Smooth muscle cell (in vitro differentiated cells): ENCODE data around the gene NOG. TPM values are rescaled to one million over a fixed set of nuclear protein-coding genes. Genes with fewer than 3 reads are reported as not detected.

Experiments
- DNase-seq: peaks from one replicate; lab custom pipeline; 2025; ENCODE audit not compliant: unreplicated experiment; lab: John Stamatoyannopoulos, UW
- H2AFZ ChIP-seq: fragments of 200-600 bp; sonication (generic); 2 replicates; pipeline ENCODE4 v1.6.0; 2016; ENCODE audit warnings: antibody characterized with exemption, low read depth, mild to moderate bottlenecking
- H3F3A ChIP-seq: fragments of 200-600 bp; sonication (generic); 2 replicates; pipeline ENCODE4 v1.6.0; 2017; ENCODE audit warnings: antibody characterized with exemption, low read depth
- H3K27ac ChIP-seq: fragments of 200-600 bp; sonication (generic); 2 replicates; pipeline ENCODE4 v1.5.1; 2016; ENCODE audit warnings: low read depth, mild to moderate bottlenecking
- H3K27me3 ChIP-seq: fragments of 200-600 bp; sonication (generic); 2 replicates; pipeline ENCODE4 v1.6.1; 2016; ENCODE audit warnings: low read depth, mild to moderate bottlenecking
- H3K36me3 ChIP-seq: fragments of 200-600 bp; sonication (generic); 2 replicates; pipeline ENCODE4 v1.5.1; 2016; ENCODE audit warnings: low read depth
- H3K4me1 ChIP-seq: fragments of 200-600 bp; sonication (generic); 2 replicates; pipeline ENCODE4 v1.5.1; 2016; ENCODE audit warnings: low read depth
- H3K4me2 ChIP-seq: fragments of 200-600 bp; sonication (generic); 2 replicates; pipeline ENCODE4 v1.6.0; 2016; ENCODE audit warnings: mild to moderate bottlenecking
- H3K4me3 ChIP-seq: fragments of 200-600 bp; sonication (generic); 2 replicates; pipeline ENCODE4 v1.5.1; 2016; ENCODE audit warnings: mild to moderate bottlenecking
- H3K79me2 ChIP-seq: fragments of 200-600 bp; sonication (generic); 2 replicates; pipeline ENCODE4 v1.6.0; 2016; ENCODE audit warnings: low read depth, mild to moderate bottlenecking
- H3K9ac ChIP-seq: fragments of 200-600 bp; sonication (generic); 2 replicates; pipeline ENCODE4 v1.6.0; 2016; ENCODE audit warnings: low read depth
- H3K9me3 ChIP-seq: fragments of 200-600 bp; sonication (generic); replicated peaks from 2 replicates; pipeline ENCODE4 v1.5.1; 2016; ENCODE audit warnings: low read depth
- H4K20me1 ChIP-seq: fragments of 200-600 bp; sonication (generic); 2 replicates; pipeline ENCODE4 v1.6.0; 2016; ENCODE audit warnings: low read depth
- CTCF ChIP-seq: fragments of 200-600 bp; sonication (generic); IDR thresholded peaks from 2 replicates; pipeline ENCODE4 v1.5.1; 2017; ENCODE audit warnings: borderline replicate concordance, mild to moderate bottlenecking, antibody characterized with exemption; ENCODE audit not compliant: insufficient read depth, poor library complexity, severe bottlenecking
- WGBS: methylation state at CpG from one replicate; pipeline ENCODE4 v1.1.7; 2016; ENCODE audit warnings: low lambda C conversion rate; 5-methylcytosine and 5-hydroxymethylcytosine counted together
- polyA plus RNA-seq: library from polyadenylated mRNA; unstranded; fragments of >200 nt; fragmentation: Nextera tagmentation; extraction: Ambion mirVana; gene quantifications from 2 replicates; pipeline ENCODE4 v1.2.1, GENCODE V29; 2016
- total RNA-seq: library from RNA; depleted of rRNA; stranded (reverse); fragments of >200 nt; gene quantifications from 2 replicates; pipeline ENCODE4 v1.2.3, GENCODE V29; 2014

The NOG gene
- total and polyA plus RNA-seq, 2 experiments from 2014 or later = 4.6 to 7.7 TPM

- 67% methylated on average over 3 of the region's 3 CpGs for WGBS
- H3K4me2 ChIP-seq = no peak overlapping the region
Observed at GRCh38 chr17:56570199-56570598, 23.3 kb upstream of the NOG start.

GRCh38 chr17:56571456-56571855 lies 22.0 kb upstream of the NOG start:
- H3K4me2 ChIP-seq = no peak overlapping the region
- no peaks in the 10 kb centered on the region for H3K36me3 ChIP-seq
- no peaks in the 10 kb centered on the region for H4K20me1 ChIP-seq
- no peak overlapping the region for H2AFZ ChIP-seq
- H3K9ac ChIP-seq = no peak overlapping the region
- no peak for DNase-seq
- H3K79me2 ChIP-seq = no peaks in the 10 kb centered on the region
- H3F3A ChIP-seq = no peaks in the 10 kb centered on the region
- H3K27me3 ChIP-seq = no peaks in the 10 kb centered on the region
- H3K4me3 ChIP-seq = no peak overlapping the region
- H3K9me3 ChIP-seq = no peaks in the 10 kb centered on the region
- 82% methylated on average over 1 of the region's 1 CpG for WGBS
- no peak for TF ChIP-seq CTCF
- no peak overlapping the region for H3K27ac ChIP-seq
- H3K4me1 ChIP-seq = no peaks in the 10 kb centered on the region

More at GRCh38 chr17:56570199-56570598, 23.3 kb upstream of the NOG start:
- no peak for DNase-seq
- Histone ChIP-seq H3K79me2 (no peaks in the 10 kb centered on the region), H3K4me3 (no peak overlapping the region), H3K27ac (no peak overlapping the region), H3F3A (no peaks in the 10 kb centered on the region), H4K20me1 (no peaks in the 10 kb centered on the region), H3K27me3 (no peaks in the 10 kb centered on the region), H3K9ac (no peak overlapping the region), H3K9me3 (no peaks in the 10 kb centered on the region), H2AFZ (no peak overlapping the region), H3K4me1 (no peaks in the 10 kb centered on the region), H3K36me3 (no peaks in the 10 kb centered on the region)
- no peak for TF ChIP-seq CTCF

GRCh38 chr17:56577190-56577842 lies 16.2 kb upstream of the NOG start:
- H3K79me2 ChIP-seq = no peaks in the 10 kb centered on the region
- peak overlapping the region; percentile 32 for H3K4me3 ChIP-seq
- no peaks in the 10 kb centered on the region for H3K27me3 ChIP-seq
- no peaks in the 10 kb centered on the region for H3F3A ChIP-seq
- no peak for TF ChIP-seq CTCF
- 68% methylated on average over 5 of the region's 5 CpGs for WGBS
- H3K9me3 ChIP-seq = no peaks in the 10 kb centered on the region
- DNase-seq = no peak
- H2AFZ ChIP-seq = peak overlapping the region; percentile 16
- no peak overlapping the region for H3K27ac ChIP-seq
- no peaks in the 10 kb centered on the region for H4K20me1 ChIP-seq
- H3K4me1 ChIP-seq = peaks cover 20% of the 10 kb centered on the region
- no peak overlapping the region for H3K9ac ChIP-seq
- H3K4me2 ChIP-seq = peak overlapping the region; percentile 69
- H3K36me3 ChIP-seq = no peaks in the 10 kb centered on the region

- WGBS = 25% methylated on average over 15 of the region's 15 CpGs
- peak overlapping the region; percentile 32 for H3K4me3 ChIP-seq
Observed at GRCh38 chr17:56577843-56578204, 15.7 kb upstream of the NOG start.

More at GRCh38 chr17:56577843-56578204, 15.7 kb upstream of the NOG start:
- H4K20me1 ChIP-seq = no peaks in the 10 kb centered on the region
- H3K4me1 ChIP-seq = peaks cover 20% of the 10 kb centered on the region
- H3K36me3 ChIP-seq = no peaks in the 10 kb centered on the region
- no peak for DNase-seq
- H3K27me3 ChIP-seq = no peaks in the 10 kb centered on the region
- no peaks in the 10 kb centered on the region for H3K9me3 ChIP-seq
- peak overlapping the region; percentile 69 for H3K4me2 ChIP-seq
- H3K9ac ChIP-seq = no peak overlapping the region
- TF ChIP-seq CTCF = no peak
- peak overlapping the region; percentile 16 for H2AFZ ChIP-seq
- H3K79me2 ChIP-seq = no peaks in the 10 kb centered on the region
- no peaks in the 10 kb centered on the region for H3F3A ChIP-seq
- no peak overlapping the region for H3K27ac ChIP-seq
